ENCODE data around the gene WDR27. TPM values are rescaled to one million over a fixed set of nuclear protein-coding genes. Genes with fewer than 3 reads are reported as not detected.

WDR27 gene
- total RNA-seq, 2 donors from 2014 or later: 17.4 to 43.8 TPM

- no peak for TF ChIP-seq CTCF (IDR thresholded peaks at IDR 0.05)
- peak within 1 kb of the TSS; percentile 90 for H3K27ac ChIP-seq
- intact Hi-C loops (cut with DNase I): no loop called here
- H3K36me3 ChIP-seq: no peaks in the 10 kb centered on the region
- peak; percentile 60 for DNase-seq
- H3K27me3 ChIP-seq: no peaks in the 10 kb centered on the region
- peak within 1 kb of the TSS; percentile 82 to 97 for H3K9ac ChIP-seq (ENCODE audit: low read depth in 2 of 2, low read length in 2 of 2)
- peak within 1 kb of the TSS; percentile 72 for H3K4me3 ChIP-seq
- no peaks in the 10 kb centered on the region for H3K9me3 ChIP-seq
- no peaks in the 10 kb centered on the region for H3K4me1 ChIP-seq
These were observed 22.8 kb upstream of the WDR27 start, which contains the start of gene PHF10 for GRCh38 chr6:169724494-169725124. Gene PHF10, minus strand, starts transcription at chr6:169724500. Its CDS starts 569 bp downstream, at chr6:169723931.

- DNase-seq: peak; percentile 22
- Histone ChIP-seq H3K9ac (ENCODE audit: low read depth in 2 of 2, low read length in 2 of 2) (peak overlapping the region in 1 of 2 donors; percentile 82), H3K27me3 (no peaks in the 10 kb centered on the region), H3K4me3 (no peak overlapping the region), H3K4me1 (no peaks in the 10 kb centered on the region), H3K27ac (no peak overlapping the region), H3K9me3 (no peaks in the 10 kb centered on the region), H3K36me3 (no peaks in the 10 kb centered on the region)
- TF ChIP-seq CTCF (IDR thresholded peaks at IDR 0.05): no peak
- intact Hi-C loops (cut with DNase I): no loop called here
These were observed 22.2 kb upstream of the WDR27 start for GRCh38 chr6:169723991-169724493.

- H3K9ac ChIP-seq (ENCODE audit: low read depth in 2 of 2, low read length in 2 of 2): peak overlapping the region; percentile 79 to 97
- H3K9me3 ChIP-seq: no peaks in the 10 kb centered on the region
- DNase-seq: peak; percentile 72
- H3K27ac ChIP-seq: peak overlapping the region; percentile 90
- no peak for TF ChIP-seq CTCF (IDR thresholded peaks at IDR 0.05)
- H3K36me3 ChIP-seq: no peaks in the 10 kb centered on the region
- intact Hi-C loops (cut with DNase I): no loop called here
- peak overlapping the region; percentile 64 for H3K4me3 ChIP-seq
- H3K4me1 ChIP-seq: no peaks in the 10 kb centered on the region
- no peaks in the 10 kb centered on the region for H3K27me3 ChIP-seq
These were observed 21.5 kb upstream of the WDR27 start for GRCh38 chr6:169723200-169723909.

GRCh38 chr6:169722362-169723199, 20.8 kb upstream of the WDR27 start:
- no peaks in the 10 kb centered on the region for H3K27me3 ChIP-seq
- H3K4me1 ChIP-seq: no peaks in the 10 kb centered on the region
- DNase-seq: peak; percentile 51
- TF ChIP-seq CTCF (IDR thresholded peaks at IDR 0.05): no peak
- peak overlapping the region; percentile 90 for H3K27ac ChIP-seq
- H3K9ac ChIP-seq (ENCODE audit: low read depth in 2 of 2, low read length in 2 of 2): peak overlapping the region; percentile 79 to 97
- no peaks in the 10 kb centered on the region for H3K9me3 ChIP-seq
- intact Hi-C loops (cut with DNase I): no loop called here
- no peaks in the 10 kb centered on the region for H3K36me3 ChIP-seq
- H3K4me3 ChIP-seq: peak overlapping the region; percentile 64

GRCh38 chr6:169720207-169720855, 18.5 kb upstream of the WDR27 start:
- DNase-seq: no peak
- H3K27ac ChIP-seq: no peak overlapping the region
- no peaks in the 10 kb centered on the region for H3K4me1 ChIP-seq
- no peaks in the 10 kb centered on the region for H3K36me3 ChIP-seq
- H3K9me3 ChIP-seq: no peaks in the 10 kb centered on the region
- no peak overlapping the region for H3K4me3 ChIP-seq
- H3K27me3 ChIP-seq: no peaks in the 10 kb centered on the region
- TF ChIP-seq CTCF (IDR thresholded peaks at IDR 0.05): no peak
- H3K9ac ChIP-seq (ENCODE audit: low read depth in 2 of 2, low read length in 2 of 2): no peak overlapping the region
- intact Hi-C loops (cut with DNase I): no loop called here
